GM23248 (cell line): Measurements from ENCODE around the gene BCL6.

Experiments used
- EZH2 ChIP-seq: fragments of 200-600 bp; sonication (generic); IDR thresholded peaks from 2 replicates; pipeline ENCODE4 v1.6.1; 2018; ENCODE audit warnings: antibody characterized with exemption, mild to moderate bottlenecking; ENCODE audit not compliant: insufficient read depth, poor library complexity, severe bottlenecking
- EZH2phosphoT487 ChIP-seq: fragments of 200-600 bp; sonication (generic); IDR thresholded peaks from 2 replicates; pipeline ENCODE4 v1.6.1; 2018; ENCODE audit warnings: antibody characterized with exemption, moderate library complexity, mild to moderate bottlenecking, low read depth; ENCODE audit not compliant: insufficient read depth

DNA sequence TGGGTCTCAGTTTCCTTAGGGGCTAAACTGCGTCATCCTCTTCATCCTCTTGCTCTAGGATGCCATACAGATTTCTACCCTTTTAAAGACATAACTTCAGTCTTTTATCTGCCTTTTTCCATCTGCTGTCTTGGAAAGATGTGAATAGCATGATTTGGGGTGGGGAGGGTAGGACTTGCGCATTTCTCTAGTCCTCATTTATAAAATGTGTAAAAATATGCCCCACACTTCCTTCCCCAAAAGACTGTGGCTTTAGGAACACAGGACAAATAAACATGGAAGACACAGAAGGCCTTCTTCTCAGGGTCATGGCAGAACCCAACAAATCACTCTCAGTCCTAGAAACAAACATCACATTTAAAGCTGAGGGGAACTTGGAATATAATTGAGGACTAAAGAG is 48.4 kb upstream of the BCL6 start:
- no peak for TF ChIP-seq EZH2phosphoT487
- no peak for TF ChIP-seq EZH2
